ENCODE measurements around the gene PDXP.

The PDXP gene

GRCh38 chr22:37629928-37630327, 28.6 kb upstream of the PDXP start:
- DNase-seq = no peak

GRCh38 chr22:37630839-37631435, 27.6 kb upstream of the PDXP start:
- no peak for DNase-seq

DNA sequence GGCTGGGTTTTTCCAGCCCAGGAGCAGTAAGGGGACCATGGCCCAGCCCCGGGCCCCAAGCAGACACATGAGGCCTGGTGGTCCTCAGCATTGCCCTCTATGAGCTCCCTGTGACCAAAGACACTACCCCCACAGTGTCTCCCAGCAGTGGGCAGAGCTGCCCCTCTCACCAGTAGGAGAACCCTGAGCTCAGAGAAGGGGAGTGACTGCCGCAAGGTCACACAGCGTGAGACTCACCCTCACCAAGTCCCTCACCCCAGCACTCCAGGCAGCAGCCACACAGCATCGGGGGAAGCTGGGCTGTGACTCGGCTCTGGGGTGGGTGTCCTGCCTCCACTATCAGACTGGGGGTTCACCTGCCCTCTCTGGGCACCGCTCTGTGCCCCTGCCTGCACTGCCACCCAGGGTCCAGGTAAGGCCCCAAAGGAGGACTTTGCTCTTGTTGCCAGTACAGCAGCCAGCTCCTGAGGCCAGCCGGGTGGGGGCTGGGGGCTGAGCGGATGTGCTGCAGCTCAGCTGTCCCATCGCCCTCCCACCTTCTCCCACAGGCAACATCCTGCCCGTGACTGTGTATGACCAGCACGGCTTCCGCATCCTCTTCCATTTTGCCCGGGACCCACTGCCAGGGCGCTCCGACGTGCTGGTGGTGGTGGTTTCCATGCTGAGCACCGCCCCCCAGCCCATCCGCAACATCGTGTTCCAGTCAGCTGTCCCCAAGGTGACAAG, 26.9 kb upstream of the PDXP start:
- no peak for DNase-seq

GRCh38 chr22:37632174-37633088, 26.1 kb upstream of the PDXP start:
- DNase-seq = no peak

DNA sequence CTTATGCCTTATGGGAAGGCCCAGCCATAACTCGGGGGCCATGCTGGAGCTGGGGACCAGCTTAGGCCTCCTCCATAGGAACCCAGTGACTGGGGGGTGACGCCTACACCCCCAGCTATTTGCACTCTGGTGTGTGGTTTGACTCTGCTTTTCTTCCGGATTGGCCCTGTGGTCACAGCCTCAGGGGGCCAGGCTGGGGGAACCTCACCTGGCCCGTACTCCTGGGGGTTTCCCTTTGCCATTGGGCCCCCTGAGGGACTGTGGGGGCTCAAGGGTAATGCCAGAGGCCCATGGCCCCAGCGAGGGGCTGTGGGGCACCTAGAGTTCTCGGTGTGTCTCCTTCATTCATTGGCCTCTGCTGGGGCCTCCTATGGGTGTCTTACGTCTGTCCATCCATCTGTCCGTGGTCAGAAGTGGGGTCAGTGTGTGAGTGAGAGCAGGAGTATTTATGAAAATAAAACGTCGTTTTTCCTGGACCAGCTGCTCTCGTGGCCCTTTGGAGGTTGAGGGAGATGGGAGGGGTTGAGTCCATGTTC, 25.4 kb upstream of the PDXP start:
- DNase-seq = no peak

DNA sequence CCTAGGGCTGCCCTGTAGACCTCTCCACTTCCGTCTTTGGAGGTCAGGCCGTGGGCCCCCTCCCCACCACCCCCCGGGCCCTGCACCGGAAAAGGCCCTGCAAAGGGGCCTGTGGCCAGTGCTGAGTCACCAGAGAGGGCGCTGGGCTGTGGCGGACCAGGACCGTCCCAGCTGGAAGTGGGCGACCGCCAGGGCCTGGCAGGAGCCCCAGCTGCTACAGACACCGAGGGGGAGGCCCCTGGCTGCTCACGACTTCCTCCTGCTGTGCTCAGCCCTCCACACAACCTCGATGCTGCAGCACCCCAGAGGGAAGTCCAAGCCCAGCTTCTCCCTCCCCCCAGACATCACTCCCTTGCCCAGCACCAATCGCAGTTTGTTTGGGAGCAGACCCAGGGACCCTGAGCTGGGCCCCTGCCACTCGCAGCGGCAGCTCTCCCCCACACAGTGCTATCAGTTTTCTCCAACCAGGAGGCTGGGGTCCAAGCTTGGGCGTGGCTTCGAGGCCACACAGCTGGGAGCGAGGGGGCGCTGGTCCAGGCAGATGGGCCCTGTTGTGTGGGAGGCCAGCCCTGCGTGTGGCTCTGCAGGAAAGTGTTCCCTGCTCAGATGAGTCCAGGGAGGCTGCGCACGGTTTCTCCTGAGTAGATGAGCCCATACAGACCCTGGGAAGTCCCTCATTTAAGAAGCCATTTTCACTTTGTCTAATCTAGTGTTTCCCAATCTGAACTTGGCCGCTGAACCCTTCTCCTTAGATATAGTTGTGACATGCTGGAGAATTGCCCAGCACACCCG, 24.7 kb upstream of the PDXP start:
- DNase-seq = no peak

DNA sequence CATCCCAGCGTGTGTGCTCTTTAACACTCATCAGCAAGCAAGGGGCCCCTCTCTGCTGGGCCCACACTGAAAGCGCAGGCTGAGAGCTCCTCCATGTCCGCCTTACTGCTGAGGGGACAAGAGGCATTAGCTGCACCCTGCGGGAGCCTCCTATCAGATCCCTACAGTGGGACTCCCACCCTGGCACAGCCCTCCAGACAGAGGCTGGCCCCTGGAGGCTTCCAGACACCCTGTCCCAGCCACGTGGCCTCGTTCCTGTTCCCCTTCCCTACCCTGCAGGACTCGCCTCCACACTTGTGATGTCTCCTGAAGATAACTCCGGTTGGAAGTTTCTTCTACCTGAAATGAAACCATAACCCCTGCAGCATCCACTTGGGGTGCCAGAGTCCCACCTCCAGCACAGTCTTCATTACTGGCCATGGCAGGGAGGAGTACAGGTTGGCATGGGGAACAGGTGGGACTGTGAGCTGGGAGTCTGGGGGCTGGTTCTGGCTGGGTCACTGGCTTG, 24.1 kb upstream of the PDXP start:
- DNase-seq = no peak

GRCh38 chr22:37635157-37635556, 23.4 kb upstream of the PDXP start:
- DNase-seq = no peak

DNA sequence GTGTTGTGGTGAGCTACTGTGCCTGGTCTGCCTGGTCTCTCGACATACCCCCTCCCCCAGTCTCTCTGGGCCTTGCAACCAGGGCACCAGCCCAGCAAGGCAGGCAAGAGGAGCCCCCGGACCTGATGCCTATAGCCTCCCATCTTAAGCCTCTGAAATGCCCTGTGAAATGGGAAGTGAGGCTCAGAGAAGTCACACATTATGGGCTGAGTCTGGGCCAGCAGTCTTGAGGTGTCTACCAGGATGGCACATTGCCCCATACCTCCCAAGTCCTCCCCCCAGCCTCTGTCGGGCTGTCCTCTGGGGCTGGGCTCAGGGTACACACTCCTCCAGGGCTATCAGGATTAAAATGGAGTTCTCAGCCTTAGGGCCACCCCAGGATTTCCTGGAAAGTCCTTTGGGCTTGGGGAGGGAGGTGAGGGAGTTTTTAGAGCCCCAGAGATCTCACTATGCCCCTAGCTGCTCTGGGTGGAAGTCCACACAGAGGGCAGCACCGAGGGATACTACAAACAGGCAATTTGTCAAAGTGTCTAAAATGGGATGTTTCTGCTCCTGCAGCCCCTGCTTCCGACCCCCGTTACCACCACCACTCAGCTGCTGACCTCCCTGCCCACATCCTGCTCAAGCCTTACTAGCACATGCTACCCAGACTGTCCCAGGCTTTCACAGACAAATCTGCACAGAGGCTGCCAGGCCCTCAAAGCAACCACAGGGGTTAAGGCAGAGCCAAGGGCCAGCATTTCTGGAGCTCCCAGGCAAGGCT, 22.2 kb upstream of the PDXP start:
- DNase-seq = no peak

- DNase-seq = no peak
Measured at GRCh38 chr22:37636949-37637273, 21.6 kb upstream of the PDXP start.

- no peak for DNase-seq
Measured at GRCh38 chr22:37638391-37639069, 20.0 kb upstream of the PDXP start.

DNA sequence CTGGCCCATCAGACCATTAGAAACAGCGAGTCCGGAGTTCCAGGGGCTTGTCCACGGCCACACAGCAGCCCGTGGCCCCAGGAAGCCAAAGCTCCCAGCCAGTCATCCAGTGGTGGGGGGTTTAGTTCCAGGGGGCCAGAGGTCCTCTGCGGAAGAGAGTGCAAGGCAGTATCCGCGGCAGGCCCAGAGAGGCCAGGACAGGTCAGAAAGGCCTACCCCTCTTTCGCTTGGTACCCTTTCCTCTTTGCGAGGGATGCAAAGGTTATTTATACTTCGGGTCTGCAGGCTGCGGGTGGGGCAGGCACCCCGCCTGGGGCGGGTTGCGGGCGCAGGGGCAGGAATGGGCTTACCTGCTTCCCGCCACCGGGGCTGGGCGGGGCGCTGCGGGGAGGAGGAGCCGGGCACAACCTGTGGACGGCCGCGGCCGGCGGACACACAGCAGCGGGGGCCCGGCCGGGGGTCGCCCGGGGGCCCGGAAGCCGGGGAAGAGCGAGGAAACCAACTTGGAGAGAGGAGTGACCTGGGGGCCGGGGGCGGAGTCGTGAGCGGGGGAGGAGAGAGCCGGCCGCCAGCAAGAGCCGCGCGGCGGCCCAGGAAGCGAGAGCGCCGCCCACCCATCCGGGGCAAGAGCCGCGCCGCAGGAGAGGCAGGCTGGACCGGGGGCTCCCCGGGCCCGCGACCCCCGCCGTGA, 19.3 kb upstream of the PDXP start, which contains the start of gene SH3BP1:
Gene SH3BP1, plus strand, starts transcription at position 600 of the 691 bp plus-strand sequence. CDS start 119 bp downstream, outside the sequence.
- DNase-seq = no peak

- no peak for DNase-seq
Measured at GRCh38 chr22:37639771-37640590, 18.5 kb upstream of the PDXP start.

GRCh38 chr22:37640591-37641560, 17.6 kb upstream of the PDXP start:
- DNase-seq = no peak

GRCh38 chr22:37641561-37641949, 17.0 kb upstream of the PDXP start:
- no peak for DNase-seq

- DNase-seq = peak; percentile 79
Measured at GRCh38 chr22:37643225-37643847, 15.2 kb upstream of the PDXP start.

DNA sequence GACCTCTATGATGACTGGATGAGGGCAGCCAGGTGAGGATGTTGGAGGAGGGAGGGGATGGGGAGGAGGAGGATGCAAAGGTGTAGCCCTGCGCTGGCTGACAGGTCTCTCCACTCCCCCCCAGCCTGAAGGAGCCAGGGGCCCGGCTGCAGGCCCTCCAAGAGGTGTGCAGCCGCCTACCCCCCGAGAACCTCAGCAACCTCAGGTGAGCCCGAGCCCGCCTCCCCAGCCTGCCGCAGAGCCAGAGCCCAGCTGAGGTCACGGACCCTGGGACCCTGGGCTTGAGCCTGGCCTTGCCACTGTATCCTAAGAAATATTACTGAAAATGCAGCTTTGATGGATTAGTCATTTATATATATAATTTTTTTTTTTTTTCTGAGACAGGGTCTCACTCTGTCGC, 11.2 kb upstream of the PDXP start:
- DNase-seq = no peak

GRCh38 chr22:37647928-37648327, 10.6 kb upstream of the PDXP start:
- DNase-seq = no peak
